Left hindlimb (tissue), 1 donor: ENCODE measurements around the gene UBE3B.

Source experiments
- DNase-seq: peaks from one replicate; pipeline ENCODE4 v3.0.0-alpha.2; 2018

Gene UBE3B

DNA sequence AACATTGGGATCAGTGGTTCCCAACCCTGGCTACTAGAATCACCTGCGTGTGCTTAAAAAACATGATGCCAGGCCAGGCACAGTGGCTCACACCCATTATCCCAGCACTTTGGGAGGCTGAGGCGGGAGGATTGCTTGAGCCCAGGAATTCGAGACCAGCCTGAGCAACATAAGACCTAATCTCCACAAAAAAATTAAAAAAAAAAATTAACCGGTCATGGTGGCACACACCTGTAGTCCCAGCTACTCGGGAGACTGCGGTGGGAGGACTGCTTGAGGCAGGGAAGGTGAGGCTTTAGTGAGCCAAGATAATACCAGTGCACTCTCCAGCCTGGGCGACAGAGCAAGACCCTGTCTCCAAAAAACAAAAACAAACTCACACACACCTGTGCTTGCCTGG lies 2.3 kb upstream of the UBE3B start:
- DNase-seq: no peak

DNA sequence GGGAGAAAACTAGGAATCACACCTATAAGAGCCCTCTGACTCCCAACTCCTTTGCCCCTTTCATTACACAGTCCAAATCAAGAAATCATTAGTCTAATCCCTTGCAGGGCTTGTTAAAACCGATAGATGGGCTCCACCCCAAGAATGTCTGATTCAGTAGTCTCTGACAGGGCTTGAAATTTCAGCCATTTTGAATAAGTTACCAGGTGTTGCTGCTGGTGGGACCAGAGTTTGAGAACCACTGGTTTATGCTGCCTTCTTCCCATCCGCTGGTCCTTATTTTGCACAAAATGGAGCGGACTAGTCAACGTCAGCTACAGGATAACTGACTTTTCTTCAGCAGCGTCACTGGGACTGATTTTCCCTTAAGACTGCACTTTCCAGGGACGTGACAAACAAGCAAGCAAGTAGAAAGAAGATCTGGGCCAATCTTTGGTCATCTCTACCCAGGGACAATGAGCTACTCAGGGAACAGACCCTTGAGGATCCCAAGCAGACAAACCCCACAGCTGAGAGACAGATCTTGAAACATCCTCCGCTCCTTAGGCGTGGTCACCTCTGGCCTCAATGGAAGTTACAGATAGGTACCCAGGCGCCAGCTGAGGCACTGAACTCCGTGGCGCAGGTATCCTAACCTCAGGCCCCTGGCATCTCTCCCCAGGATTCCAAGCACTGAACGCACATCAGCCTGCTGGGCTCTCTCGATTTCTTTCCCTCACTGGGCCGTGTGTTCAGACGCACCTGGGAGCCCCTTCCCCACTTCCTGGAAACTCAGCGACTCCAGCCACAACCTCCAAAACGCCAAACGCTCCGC lies 1.2 kb upstream of the UBE3B start:
- DNase-seq: no peak

DNA sequence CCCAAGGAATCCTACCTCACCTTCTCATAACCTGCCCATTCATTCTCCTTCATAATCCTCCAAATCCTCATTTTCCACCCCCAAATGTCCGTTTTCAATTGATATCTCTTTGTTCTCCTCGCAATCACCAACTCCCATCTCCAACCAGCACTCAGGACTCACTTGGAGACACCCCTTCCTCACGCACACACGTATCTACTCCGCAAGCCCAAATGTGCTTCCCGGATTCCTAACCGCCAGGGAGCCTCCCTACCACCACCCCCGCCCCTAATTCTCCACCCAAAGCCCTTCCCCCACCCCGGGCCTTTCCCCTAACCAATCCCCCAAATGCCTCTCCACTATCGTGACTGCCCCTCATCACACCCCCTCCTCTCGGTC lies 638 bp upstream of the UBE3B start:
- no peak for DNase-seq

DNA sequence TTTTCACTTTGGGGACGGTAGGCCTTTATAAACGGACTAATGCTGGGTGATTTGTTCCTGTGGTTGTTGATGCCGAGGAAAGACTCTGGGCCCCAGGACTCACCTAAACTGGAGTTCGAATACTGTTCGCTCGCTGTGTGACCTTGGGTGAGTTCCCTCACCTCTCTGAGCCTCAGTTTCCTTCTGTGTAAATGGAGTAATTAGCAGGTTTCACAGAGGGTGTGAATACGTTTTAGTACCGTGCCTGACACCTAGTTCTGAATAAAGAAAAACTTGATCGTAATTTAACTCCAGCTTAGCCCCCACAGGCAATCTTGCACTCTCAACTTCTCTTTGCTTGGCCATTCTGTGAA lies 505 bp downstream of the UBE3B start:
- no peak for DNase-seq

DNA sequence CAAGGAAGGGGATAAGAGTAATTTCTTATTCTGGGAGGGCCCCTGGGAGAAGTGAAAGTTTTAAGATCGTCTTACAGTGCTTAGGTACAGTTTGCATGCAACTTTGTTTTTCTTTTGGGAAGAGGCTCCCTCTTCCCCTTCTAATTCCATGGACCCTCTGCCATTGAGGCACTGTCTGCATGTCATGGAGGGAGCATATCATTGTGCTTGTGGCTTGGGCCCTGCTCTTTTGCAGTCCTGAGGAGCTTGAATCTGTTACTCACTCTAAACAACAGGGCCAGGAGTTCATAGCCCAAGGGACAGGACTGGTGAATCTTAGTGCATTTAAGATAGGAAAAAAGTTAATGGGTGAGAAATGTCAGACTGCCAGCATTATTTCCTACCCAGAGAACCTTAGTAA lies 2.3 kb downstream of the UBE3B start:
- DNase-seq: no peak

DNA sequence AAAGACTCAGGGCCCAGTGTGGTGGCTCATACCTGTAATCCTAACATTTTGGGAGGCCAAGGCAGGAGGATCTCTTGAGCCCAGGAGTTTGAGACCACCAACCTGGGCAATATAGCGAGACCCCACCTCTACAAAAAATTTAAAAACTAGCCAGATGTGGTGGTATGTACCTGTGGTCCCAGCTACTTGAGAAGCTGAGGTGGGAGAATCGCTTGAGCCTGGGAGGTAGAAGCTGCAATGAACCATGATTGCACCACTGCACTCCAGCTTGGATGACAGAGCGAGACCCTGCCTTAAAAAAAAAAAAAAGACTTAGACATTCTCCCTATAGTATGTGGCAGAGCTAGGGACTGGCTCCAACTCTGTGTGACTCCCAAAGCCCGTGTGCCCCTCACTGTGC lies 2.9 kb downstream of the UBE3B start:
- no peak for DNase-seq

DNA sequence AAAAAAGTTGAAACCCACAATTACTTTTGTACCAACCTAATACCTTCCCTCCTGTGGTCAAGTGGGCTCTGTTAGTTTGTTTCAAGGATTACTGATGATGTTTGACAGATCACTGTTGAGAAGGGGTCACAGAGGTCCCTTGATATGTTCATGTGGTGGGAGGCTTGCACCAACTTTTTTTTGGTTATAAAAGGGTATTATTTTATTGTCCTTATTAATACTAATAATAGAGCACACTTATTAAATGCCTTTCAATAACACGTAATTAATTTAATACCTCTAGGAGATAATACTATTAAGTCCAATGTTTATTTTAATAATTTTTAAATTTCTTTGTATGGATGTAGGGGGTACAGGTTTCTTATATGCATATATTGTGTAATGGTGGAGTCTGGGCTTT lies 4.4 kb downstream of the UBE3B start:
- DNase-seq: no peak

DNA sequence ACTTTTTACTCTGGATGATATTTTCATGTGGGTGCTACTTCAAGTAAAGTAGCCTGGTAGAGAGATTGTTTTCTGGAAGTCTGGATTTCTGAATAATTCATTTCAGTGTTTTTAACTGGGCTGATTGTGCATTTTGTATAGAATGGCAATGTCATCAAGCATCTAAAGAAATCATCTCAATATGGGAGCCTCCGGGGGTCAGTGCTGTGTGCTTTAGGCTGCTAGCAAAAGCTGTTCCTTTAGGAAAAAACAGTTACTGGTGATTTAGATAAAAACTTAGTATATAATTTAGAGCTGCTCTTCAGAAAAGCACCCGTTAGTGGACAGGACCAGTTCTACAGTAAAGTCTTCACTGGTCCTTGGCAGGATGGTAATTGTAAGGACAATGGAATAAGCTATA lies 5.1 kb downstream of the UBE3B start:
- DNase-seq: no peak

DNA sequence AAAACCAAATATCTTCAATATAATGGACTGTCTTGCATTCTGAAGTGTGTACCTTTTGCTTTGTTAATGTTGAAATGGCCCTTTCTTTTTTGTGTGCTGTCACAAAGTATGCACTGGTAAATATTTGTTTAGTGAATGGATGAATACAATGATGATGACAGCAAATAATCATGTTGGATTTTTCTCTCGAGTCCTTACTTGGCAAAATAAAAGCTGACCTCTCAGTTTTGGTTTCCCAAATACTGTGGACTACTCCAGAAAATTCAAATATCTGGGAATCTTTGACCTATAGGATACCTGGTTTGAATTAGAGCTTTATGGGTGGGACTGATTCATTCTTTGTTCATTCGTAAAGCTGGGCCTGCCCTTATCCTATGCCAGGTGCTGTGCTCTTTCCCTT lies 5.5 kb downstream of the UBE3B start:
- DNase-seq: no peak

DNA sequence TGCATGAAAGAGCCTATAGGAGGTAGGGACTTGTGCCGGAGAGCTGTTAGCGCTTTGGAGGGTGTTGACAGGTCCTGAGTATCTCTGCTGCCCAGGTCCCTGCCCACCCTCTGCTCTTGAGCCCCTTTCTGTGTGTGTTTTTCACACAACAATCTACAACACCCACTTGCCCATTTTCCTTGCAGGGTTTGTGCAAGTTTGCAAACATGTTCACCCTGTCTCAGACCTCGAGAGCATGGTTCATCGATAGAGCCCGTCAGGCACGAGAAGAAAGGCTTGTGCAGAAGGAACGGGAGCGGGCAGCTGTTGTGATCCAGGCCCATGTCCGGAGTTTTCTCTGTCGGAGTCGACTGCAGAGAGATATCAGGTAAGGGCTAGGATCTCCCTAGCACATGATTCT lies 5.9 kb downstream of the UBE3B start:
- DNase-seq: no peak

DNA sequence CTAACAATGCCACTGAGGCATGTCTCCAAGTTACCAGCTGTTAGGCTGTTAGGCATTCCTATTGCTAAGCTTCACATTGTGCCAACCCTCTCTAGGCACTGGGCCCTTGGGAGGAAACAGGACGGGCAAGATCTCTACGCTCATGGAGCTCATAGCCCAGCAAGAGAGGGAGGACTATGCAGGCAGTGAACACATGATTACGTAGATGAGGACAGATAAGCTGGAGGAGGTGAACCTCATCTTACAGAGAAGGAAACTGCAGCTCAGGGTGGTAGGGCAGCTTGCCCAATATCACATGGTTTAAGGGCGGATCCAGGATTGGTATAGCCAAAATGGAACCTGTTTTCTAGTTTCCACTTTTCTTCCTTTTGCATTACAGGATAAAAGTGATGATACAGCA lies 7.8 kb downstream of the UBE3B start:
- no peak for DNase-seq

DNA sequence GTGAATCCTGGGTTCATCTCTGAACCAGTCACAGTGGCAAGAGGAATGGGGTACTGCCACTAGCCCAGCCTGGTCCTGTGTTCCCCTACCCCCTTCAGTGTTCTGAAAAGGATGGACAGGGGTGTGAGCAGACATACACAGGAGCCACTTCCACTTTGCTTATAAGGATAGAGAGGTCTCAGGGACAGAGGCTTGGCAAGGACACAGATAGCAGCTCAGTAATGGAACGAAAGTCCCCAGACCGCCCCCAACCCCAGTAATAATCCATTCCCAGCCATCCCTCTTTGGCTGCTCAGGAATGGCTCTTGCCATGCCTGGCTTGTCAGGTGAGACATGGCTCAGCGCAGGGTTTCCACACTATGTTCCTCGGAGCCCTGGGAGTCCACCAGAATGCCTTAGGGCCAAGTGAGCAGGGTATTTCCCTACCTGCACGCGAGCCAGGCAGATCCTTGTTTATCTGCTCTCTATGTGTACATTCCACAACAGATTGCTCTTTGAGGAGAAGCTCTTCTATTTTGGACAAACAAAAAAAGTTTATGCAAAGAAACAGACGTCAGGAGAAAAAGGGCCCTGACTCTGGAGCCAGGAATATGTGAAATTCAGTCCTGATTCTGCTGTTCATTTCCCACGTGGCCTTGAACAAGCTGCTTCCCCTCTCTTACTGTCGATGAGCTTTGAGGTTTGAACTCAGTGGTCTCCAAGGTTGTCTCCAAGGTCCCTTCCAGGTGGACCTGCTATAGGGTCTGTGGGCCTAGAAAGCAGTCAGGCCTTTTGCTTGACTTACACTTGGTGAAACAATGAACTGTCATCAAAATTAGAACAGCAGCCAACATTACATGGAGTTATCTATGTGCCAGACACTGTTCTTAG lies 10.0 kb downstream of the UBE3B start:
- DNase-seq: no peak

DNA sequence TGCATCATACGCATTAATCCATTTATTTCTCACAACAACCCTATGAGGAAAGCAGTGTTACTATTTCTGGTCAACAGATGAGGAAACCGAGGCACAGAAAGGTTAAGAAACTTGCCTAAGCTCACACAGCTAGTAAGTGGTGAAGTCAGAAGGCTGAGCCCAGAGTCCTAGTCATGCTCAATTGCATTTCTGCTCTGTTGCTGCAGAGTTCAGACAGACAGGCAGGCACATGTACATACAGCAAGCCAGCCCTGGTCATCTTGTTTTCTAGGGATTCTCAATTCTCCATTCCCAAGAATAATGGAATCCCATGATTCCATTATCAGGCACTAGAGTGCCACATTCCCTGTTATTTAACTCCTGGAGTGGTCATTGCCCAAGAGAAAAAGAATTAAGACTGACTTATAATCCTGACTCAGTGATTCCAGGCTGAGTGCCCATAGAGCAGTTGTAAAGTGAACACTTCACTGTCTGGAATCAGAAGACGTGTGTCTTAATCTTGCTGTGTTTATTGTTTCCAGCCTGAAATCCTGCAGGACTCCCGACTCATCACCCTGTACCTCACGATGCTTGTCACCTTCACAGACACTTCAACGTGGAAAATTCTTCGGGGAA lies 10.7 kb downstream of the UBE3B start:
- no peak for DNase-seq

DNA sequence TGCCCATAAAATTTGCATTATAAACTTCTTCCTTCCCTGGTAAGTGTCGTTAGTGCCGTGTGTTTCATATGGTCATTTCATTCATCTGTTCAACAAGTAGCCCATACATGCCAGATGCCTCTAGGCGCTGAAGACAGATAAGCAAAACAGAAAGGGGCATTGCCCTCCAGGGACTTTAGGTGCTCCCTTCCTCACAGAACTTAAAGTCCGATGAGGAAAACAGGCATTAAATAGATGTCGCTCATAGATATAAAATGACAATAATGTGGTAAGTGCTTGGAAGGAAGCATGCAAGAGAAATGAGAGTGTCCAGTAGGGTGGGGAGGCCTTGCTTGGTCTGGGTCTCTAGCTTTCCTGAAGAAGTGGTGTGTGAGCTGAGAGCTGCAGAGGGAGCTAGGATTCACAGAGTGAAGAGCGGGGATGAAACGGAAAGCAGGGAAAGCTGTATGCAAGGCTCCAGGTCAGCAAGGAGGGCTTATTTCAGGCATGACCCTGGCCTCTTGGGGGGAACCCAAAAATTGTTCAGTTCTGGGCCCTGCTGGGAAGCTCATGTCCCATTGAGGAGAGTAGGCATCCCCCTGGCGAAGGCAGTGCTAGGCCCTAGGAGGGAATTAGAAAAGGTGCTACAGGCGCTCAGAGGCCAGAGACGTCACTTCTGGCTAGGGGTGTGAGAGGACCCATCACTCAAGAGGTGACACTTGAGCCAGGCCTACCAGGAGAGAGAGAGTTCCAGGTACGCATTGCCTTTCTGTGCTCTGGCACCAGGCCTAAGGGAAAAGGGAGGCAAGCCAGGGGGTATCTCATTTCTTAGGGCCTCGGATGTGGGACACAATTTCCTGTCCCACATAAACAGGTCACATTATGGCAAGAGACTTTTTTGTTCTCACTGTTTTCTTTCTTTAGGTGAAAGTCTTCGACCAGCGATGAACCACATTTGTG lies 11.9 kb downstream of the UBE3B start:
- no peak for DNase-seq

DNA sequence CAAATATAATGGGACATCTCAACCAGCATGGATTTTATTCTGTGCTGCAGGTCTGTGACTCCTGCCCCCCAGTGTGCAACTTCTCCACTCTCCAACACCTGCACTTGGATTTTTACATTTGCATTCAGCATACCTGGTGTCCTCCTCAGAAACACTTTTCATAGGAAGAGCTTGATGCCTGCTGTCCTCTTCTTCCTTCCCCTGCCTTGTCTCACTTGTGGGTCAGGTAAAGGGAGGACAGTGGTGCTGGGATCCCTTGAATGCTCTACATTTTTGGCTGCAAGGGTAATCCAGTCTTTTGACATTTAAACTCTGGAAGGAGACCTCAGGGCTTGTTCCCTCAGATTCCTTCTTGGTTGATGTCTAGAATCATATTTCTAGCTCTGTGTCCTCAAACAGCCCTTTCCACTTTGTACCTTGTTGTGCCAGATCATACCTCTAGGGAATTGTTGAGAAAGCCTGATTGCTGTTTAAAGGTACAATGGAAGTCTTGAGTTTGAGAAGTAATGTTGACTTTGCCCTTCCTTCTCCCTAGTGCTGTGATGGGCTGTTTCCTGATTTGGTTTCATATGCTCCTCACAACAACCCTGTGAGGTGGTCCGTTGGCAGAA lies 12.6 kb downstream of the UBE3B start:
- DNase-seq: no peak

DNA sequence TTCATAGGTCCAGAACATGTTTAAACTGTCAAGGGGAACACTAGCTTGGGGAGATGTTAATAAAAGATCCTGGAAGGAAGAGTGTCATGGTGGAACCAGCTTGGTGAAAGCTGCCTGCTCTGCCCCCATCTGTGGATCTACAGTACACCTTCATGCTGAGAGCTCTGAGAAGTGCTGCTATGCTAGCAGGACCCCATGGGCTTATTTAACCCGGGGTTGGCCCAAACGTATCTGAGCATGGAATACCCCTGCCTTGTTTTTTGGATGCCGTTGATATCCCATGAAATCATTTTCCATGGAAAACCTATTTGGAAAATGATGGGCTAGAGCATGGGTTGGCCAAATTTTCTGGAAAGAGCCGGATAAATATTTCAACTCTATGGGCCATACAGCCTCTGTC lies 14.2 kb downstream of the UBE3B start:
- DNase-seq: no peak

DNA sequence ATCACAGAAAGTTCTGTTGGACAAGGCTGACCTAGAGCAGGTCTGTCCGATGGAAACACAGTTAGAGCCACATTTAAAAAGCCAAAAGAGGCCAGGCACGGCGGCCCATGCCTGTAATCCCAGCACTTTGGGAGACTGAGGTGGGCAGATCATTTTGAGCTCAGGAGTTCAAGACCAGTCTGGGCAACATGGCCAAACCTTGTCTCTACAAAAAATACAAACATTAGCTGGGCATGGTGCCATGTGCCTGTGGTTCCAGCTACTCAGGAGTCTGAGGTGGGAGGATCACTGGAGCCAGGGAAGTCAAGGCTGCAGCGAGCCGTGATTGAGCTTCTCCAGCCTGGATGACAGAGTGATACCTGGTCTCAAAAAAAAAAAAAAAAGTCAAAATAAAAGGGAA lies 14.9 kb downstream of the UBE3B start:
- no peak for DNase-seq

DNA sequence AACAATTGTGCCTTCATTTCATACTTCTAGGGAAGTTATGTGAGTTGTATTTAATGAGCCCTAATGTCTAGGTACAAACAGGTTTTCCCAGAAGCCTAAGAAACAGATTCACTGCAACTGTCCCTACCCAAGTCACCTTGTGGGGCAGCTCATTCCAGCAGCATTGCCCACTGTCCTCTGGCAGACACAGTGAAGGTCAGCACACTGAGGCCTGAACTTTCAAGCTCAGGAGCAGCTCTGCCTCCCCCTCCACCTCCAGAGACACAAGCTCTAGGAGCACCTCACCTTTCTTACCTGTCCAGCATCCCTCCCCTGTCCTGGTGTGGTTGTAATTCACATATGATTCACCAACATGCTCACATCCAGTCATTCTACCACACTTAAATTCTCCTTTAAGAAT lies 15.7 kb downstream of the UBE3B start:
- DNase-seq: no peak

DNA sequence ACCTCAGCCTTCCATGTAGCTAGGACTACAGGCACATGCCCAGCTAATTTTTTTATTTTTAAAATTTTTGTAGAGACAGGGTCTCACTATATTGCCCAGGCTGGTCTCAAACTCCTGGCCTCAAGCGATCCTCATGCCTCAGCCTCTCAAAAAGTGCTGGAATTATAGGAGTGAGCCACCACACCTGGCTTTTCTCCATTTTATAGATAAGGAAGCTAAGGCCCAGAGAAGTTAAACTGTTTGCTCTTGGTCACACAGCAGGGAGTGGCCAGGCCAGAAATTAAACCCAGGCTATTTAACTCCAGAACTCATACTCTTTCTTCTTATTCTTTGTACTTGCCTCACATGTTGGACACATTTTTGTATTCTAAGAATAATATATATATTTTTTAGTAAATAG lies 16.5 kb downstream of the UBE3B start:
- DNase-seq: no peak

DNA sequence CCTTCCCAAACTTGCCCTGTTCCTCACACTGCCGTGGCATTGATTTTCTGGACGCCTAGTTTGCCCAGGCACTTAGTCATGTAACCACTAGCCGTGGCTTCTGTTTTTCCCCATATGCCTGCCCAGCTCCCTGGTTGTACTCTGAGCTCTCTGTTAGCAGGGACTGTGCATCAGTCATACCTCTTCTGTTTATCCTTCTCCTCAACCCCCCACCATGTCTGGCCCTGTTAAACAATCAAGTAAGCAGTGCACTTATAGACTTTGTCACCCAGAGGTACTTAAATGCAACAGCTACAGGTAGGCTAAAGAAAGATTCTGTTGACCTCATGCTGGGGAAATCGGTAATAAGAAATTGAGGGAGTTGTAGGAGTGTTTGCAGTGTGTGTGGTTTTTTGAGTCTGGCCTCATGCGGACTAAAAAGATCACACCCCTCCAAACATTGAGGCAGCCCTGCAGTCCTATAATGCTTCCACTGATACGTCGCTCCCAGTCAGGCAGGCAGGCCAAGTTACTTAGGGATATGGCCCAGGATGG lies 17.0 kb downstream of the UBE3B start:
- no peak for DNase-seq

DNA sequence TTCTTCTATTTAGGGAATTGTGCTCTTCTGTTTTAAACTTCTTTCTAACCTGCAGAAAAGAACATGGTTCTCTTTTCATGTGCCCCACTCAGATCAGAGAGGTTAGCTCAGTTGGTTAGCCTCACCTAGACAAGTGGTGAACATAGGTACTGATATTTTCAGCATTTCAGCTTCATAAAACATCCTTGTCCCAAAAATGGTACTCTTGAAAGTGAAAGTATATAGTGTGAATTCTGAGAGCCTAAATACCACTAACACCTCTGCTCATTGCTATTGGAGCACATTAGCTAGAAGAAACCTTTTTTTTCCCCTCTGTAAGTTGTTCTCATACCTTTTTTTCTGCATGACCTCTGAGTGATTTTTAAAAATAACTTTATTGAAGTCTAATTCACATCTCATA lies 17.6 kb downstream of the UBE3B start:
- DNase-seq: no peak

DNA sequence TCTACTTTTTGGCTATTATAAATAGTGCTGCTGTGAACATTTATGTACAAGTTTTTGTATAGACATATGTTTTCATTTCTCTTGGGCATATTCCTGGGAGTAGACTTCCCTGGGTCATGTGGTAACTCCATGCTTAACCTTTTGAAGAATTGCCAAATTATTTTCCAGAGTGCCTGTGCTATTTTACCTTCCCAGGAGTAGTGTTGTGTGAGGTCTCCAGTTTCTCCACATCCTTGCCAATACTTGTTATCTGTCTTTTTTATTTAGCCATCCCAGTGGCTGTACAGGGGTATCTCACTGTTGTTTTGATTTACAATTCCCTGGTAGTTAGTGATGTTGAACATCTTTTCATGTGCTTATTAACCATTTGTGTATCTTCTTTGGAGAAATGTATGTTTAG lies 18.9 kb downstream of the UBE3B start:
- no peak for DNase-seq
